Subcutaneous abdominal adipose tissue (tissue), 5 donors: ENCODE measurements around the gene MTG2.
A peak's percentile ranks its signal among the peaks of the same experiment; 100 is the strongest.

Experiments
- H3K27ac ChIP-seq: one replicate; pipeline ENCODE4 v1.7.0; 2013; ENCODE audit warnings: low read depth, mild to moderate bottlenecking, inconsistent platforms, low read length, moderate library complexity
- H3K27me3 ChIP-seq, 5 donors: one replicate each; pipeline ENCODE4 v1.7.0; 2013; ENCODE audit warnings: low read length in 5 of 5, inconsistent platforms in 1 of 5; ENCODE audit not compliant: control insufficient read depth in 5 of 5, insufficient read depth in 4 of 5
- H3K36me3 ChIP-seq, 5 donors: one replicate each; pipeline ENCODE4 v1.7.0; 2013; ENCODE audit warnings: low read length in 5 of 5; ENCODE audit not compliant: control insufficient read depth in 5 of 5, insufficient read depth in 5 of 5
- H3K4me1 ChIP-seq, 5 donors: one replicate each; pipeline ENCODE4 v1.7.0; 2013; ENCODE audit warnings: low read length in 5 of 5, mild to moderate bottlenecking in 3 of 5, moderate library complexity in 1 of 5; ENCODE audit not compliant: control insufficient read depth in 5 of 5, insufficient read depth in 5 of 5
- H3K4me3 ChIP-seq, 5 donors: one replicate each; pipeline ENCODE4 v1.7.0; 2013; ENCODE audit warnings: low read length in 5 of 5, low read depth in 1 of 5
- H3K9ac ChIP-seq, 5 donors: one replicate each; pipeline ENCODE4 v1.7.0; 2013; ENCODE audit warnings: low read length in 5 of 5, mild to moderate bottlenecking in 4 of 5, moderate library complexity in 3 of 5
- H3K9me3 ChIP-seq, 5 donors: one replicate each; pipeline ENCODE4 v1.7.0; 2013; ENCODE audit warnings: low read length in 5 of 5; ENCODE audit not compliant: control insufficient read depth in 5 of 5
- donor health status: healthy.
- donor health status: healthy.
- donor health status: healthy.
- donor health status: healthy.
- donor health status: healthy.

The MTG2 gene

GRCh38 chr20:62155428-62156253 is 27.2 kb upstream of the MTG2 start:
- Histone ChIP-seq H3K27me3 (no peaks in the 10 kb centered on the region), H3K4me3 (no peak overlapping the region), H3K27ac (no peak overlapping the region), H3K9me3 (peaks cover 0 to 3% (median 0%) of the 10 kb centered on the region in 5 donors), H3K4me1 (peaks cover 5 to 13% (median 6%) of the 10 kb centered on the region in 5 donors), H3K36me3 (peaks cover 0 to 39% (median 13%) of the 10 kb centered on the region in 5 donors), H3K9ac (no peak overlapping the region)

- H3K4me3 ChIP-seq, result no peak overlapping the region
- H3K4me1 ChIP-seq, result peaks cover 5 to 13% (median 6%) of the 10 kb centered on the region in 5 donors
- H3K27me3 ChIP-seq, result no peaks in the 10 kb centered on the region
- peaks cover 0 to 3% (median 0%) of the 10 kb centered on the region in 5 donors for H3K9me3 ChIP-seq
- H3K9ac ChIP-seq, result peak overlapping the region in 1 of 5 donors; percentile 44
- H3K36me3 ChIP-seq, result peaks cover 0 to 45% (median 18%) of the 10 kb centered on the region in 5 donors
- H3K27ac ChIP-seq, result no peak overlapping the region
These were observed 26.6 kb upstream of the MTG2 start for GRCh38 chr20:62156254-62156556.

GRCh38 chr20:62156592-62157386 is 26.0 kb upstream of the MTG2 start:
- H3K4me3 ChIP-seq, result no peak overlapping the region
- H3K4me1 ChIP-seq, result peaks cover 5 to 13% (median 6%) of the 10 kb centered on the region in 5 donors
- H3K9ac ChIP-seq, result peak overlapping the region in 1 of 5 donors; percentile 44
- no peaks in the 10 kb centered on the region for H3K27me3 ChIP-seq
- no peak overlapping the region for H3K27ac ChIP-seq
- H3K36me3 ChIP-seq, result peaks cover 0 to 51% (median 24%) of the 10 kb centered on the region in 5 donors
- peaks cover 0 to 3% (median 0%) of the 10 kb centered on the region in 5 donors for H3K9me3 ChIP-seq

GRCh38 chr20:62157387-62158087 is 25.3 kb upstream of the MTG2 start:
- Histone ChIP-seq H3K4me3 (no peak overlapping the region), H3K9me3 (peaks cover 0 to 3% (median 0%) of the 10 kb centered on the region in 5 donors), H3K36me3 (peaks cover 0 to 57% (median 25%) of the 10 kb centered on the region in 5 donors), H3K27ac (no peak overlapping the region), H3K9ac (no peak overlapping the region), H3K27me3 (no peaks in the 10 kb centered on the region), H3K4me1 (peaks cover 5 to 9% (median 6%) of the 10 kb centered on the region in 5 donors)

GRCh38 chr20:62158088-62158400 is 24.8 kb upstream of the MTG2 start:
- no peaks in the 10 kb centered on the region for H3K27me3 ChIP-seq
- peaks cover 5 to 9% (median 6%) of the 10 kb centered on the region in 5 donors for H3K4me1 ChIP-seq
- H3K36me3 ChIP-seq, result peaks cover 0 to 61% (median 30%) of the 10 kb centered on the region in 5 donors
- H3K4me3 ChIP-seq, result no peak overlapping the region
- H3K27ac ChIP-seq, result no peak overlapping the region
- H3K9me3 ChIP-seq, result peaks cover 0 to 2% (median 0%) of the 10 kb centered on the region in 5 donors
- no peak overlapping the region for H3K9ac ChIP-seq

- Histone ChIP-seq H3K9me3 (no peaks in the 10 kb centered on the region), H3K27me3 (no peaks in the 10 kb centered on the region), H3K4me3 (no peak overlapping the region), H3K36me3 (peaks cover 0 to 61% (median 31%) of the 10 kb centered on the region in 5 donors), H3K4me1 (peaks cover 4 to 9% (median 6%) of the 10 kb centered on the region in 5 donors), H3K9ac (no peak overlapping the region), H3K27ac (no peak overlapping the region)
These were observed 24.3 kb upstream of the MTG2 start for GRCh38 chr20:62158541-62158940.

- Histone ChIP-seq H3K27me3 (no peaks in the 10 kb centered on the region), H3K4me1 (peaks cover 1 to 9% (median 6%) of the 10 kb centered on the region in 5 donors)
These were observed 23.8 kb upstream of the MTG2 start for GRCh38 chr20:62159052-62159451.

GRCh38 chr20:62159839-62160238 is 23.0 kb upstream of the MTG2 start:
- no peak overlapping the region for H3K27ac ChIP-seq
- H3K4me1 ChIP-seq, result peaks cover 1 to 9% (median 6%) of the 10 kb centered on the region in 5 donors
- H3K27me3 ChIP-seq, result no peaks in the 10 kb centered on the region
- H3K4me3 ChIP-seq, result no peak overlapping the region
- no peak overlapping the region for H3K9ac ChIP-seq
- peaks cover 0 to 66% (median 40%) of the 10 kb centered on the region in 5 donors for H3K36me3 ChIP-seq
- no peaks in the 10 kb centered on the region for H3K9me3 ChIP-seq

More at GRCh38 chr20:62159052-62159451, 23.8 kb upstream of the MTG2 start:
- Histone ChIP-seq H3K9me3 (no peaks in the 10 kb centered on the region), H3K27ac (no peak overlapping the region), H3K36me3 (peaks cover 0 to 66% (median 35%) of the 10 kb centered on the region in 5 donors), H3K9ac (no peak overlapping the region), H3K4me3 (no peak overlapping the region)

GRCh38 chr20:62160253-62160652 is 22.6 kb upstream of the MTG2 start:
- H3K9ac ChIP-seq, result no peak overlapping the region
- no peak overlapping the region for H3K27ac ChIP-seq
- no peaks in the 10 kb centered on the region for H3K27me3 ChIP-seq
- no peaks in the 10 kb centered on the region for H3K9me3 ChIP-seq
- no peak overlapping the region for H3K4me3 ChIP-seq
- H3K4me1 ChIP-seq, result peaks cover 1 to 9% (median 6%) of the 10 kb centered on the region in 5 donors
- peaks cover 0 to 66% (median 44%) of the 10 kb centered on the region in 5 donors for H3K36me3 ChIP-seq
